ENCODE measurements around the gene C1orf50. TPM values are rescaled to one million over a fixed set of nuclear protein-coding genes. Genes with fewer than 3 reads are reported as not detected.

C1orf50 gene
- total and polyA plus RNA-seq, 7 donors: 2.2 to 6.9 (median 3.5) TPM

DNA sequence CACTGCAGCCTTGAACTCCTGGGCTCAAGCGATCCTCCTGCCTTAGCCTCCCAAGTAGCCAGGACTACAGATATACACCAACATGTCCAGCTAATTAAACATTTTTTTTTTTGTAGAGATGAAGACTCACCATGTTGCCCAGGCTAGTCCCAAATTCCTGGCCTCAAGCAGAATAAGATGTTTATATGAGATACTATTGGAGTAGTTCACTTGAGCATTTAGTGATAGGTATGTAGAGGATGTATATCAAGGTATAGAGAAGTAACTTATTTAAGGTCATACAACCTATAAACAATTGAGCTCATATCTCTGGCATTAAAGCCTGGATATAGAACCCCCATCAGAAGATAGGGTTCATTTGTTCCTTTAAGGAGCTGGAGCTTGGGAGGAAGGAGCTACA is 13.1 kb downstream of the C1orf50 start:
- TF ChIP-seq POLR2A (IDR thresholded peaks at IDR 0.05): no peak
- TF ChIP-seq, protein P1, sequence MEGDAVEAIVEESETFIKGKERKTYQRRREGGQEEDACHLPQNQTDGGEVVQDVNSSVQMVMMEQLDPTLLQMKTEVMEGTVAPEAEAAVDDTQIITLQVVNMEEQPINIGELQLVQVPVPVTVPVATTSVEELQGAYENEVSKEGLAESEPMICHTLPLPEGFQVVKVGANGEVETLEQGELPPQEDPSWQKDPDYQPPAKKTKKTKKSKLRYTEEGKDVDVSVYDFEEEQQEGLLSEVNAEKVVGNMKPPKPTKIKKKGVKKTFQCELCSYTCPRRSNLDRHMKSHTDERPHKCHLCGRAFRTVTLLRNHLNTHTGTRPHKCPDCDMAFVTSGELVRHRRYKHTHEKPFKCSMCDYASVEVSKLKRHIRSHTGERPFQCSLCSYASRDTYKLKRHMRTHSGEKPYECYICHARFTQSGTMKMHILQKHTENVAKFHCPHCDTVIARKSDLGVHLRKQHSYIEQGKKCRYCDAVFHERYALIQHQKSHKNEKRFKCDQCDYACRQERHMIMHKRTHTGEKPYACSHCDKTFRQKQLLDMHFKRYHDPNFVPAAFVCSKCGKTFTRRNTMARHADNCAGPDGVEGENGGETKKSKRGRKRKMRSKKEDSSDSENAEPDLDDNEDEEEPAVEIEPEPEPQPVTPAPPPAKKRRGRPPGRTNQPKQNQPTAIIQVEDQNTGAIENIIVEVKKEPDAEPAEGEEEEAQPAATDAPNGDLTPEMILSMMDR (IDR thresholded peaks at IDR 0.05): no peak
- TF ChIP-seq EP300 (IDR thresholded peaks at IDR 0.05): no peak
- no peak for TF ChIP-seq POLR2AphosphoS5 (IDR thresholded peaks at IDR 0.05)
- no peaks in the 10 kb centered on the region for H3K9me3 ChIP-seq
- H3K27me3 ChIP-seq: no peaks in the 10 kb centered on the region
- no peak overlapping the region for H3K27ac ChIP-seq
- DNase-seq: no peak
- peaks cover 12 to 48% (median 18%) of the 10 kb centered on the region in 4 donors for H3K36me3 ChIP-seq
- 99 to 100% methylated on average over 1 of the region's 1 CpG for WGBS, 2 donors
- intact Hi-C loops (cut with DNase I): no loop called here
- no peak overlapping the region for H3K4me3 ChIP-seq
- H3K4me1 ChIP-seq: peaks cover 0 to 5% (median 5%) of the 10 kb centered on the region in 4 donors

- Histone ChIP-seq H3K36me3 (peaks cover 0 to 21% (median 4%) of the 10 kb centered on the region in 4 donors), H3K9me3 (no peaks in the 10 kb centered on the region), H3K4me1 (peaks cover 0 to 11% (median 11%) of the 10 kb centered on the region in 4 donors), H3K4me3 (no peak overlapping the region), H3K27me3 (no peaks in the 10 kb centered on the region), H3K27ac (no peak overlapping the region)
- no peak for TF ChIP-seq POLR2A (IDR thresholded peaks at IDR 0.05)
- TF ChIP-seq POLR2AphosphoS5 (IDR thresholded peaks at IDR 0.05): no peak
- WGBS, 2 donors: 96 to 98% methylated on average over 2 of the region's 2 CpGs
- intact Hi-C loops (cut with DNase I): no loop called here
- DNase-seq: no peak
Measured at GRCh38 chr1:42783092-42783491, 16.0 kb downstream of the C1orf50 start.

DNA sequence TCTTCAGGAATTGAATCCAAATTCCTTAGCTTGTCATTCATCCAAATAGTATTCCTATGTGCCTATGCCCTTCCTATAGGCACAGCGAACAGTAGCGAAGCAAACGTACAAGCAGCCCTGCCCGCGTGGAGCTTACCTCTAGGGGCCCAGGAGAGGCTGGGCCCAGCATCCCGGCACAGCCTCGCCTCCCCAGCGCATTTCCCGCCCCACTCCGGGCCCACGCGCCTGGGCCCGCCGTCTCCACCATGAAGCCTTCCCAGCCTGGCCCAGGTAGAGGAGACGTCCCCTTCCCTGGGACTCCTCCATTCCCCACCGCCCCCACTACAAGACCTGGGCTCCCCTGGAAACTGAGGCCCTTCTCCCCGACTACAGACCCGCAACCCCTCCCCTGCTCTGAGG is 17.5 kb downstream of the C1orf50 start:
- TF ChIP-seq POLR2A (IDR thresholded peaks at IDR 0.05) (no peak), EP300 (IDR thresholded peaks at IDR 0.05) (no peak), POLR2AphosphoS5 (IDR thresholded peaks at IDR 0.05) (no peak)
- TF ChIP-seq, protein P1 (IDR thresholded peaks at IDR 0.05): no peak
- Histone ChIP-seq H3K36me3 (peaks cover 0 to 21% (median 4%) of the 10 kb centered on the region in 4 donors), H3K27me3 (no peaks in the 10 kb centered on the region), H3K9me3 (no peaks in the 10 kb centered on the region), H3K27ac (no peak overlapping the region), H3K4me1 (peaks cover 0 to 11% (median 11%) of the 10 kb centered on the region in 4 donors), H3K4me3 (peak overlapping the region in 3 of 4 donors; percentile 40 to 53 (median 50))
- 89 to 92% methylated on average over 18 of the region's 18 CpGs for whole genome bisulfite sequencing, 2 donors
- DNase-seq: no peak
- intact Hi-C loops (cut with DNase I): no loop called here

GRCh38 chr1:42784946-42785693 is 18.1 kb downstream of the C1orf50 start, which contains the start of gene TMEM269:
Gene TMEM269 (plus strand): TSS chr1:42784991. CDS start chr1:42789894, 4,903 bp downstream.
- intact Hi-C loops (cut with DNase I): no loop called here
- WGBS, 2 donors: 10 to 16% methylated on average over 54 of the region's 54 CpGs
- H3K27ac ChIP-seq: no peak within 1 kb of the TSS
- peaks cover 0 to 11% (median 11%) of the 10 kb centered on the region in 4 donors for H3K4me1 ChIP-seq
- peak within 1 kb of the TSS; percentile 39 to 53 (median 45) for H3K4me3 ChIP-seq
- no peak for TF ChIP-seq POLR2AphosphoS5 (IDR thresholded peaks at IDR 0.05)
- TF ChIP-seq POLR2A (IDR thresholded peaks at IDR 0.05): no peak
- no peak for TF ChIP-seq EP300 (IDR thresholded peaks at IDR 0.05)
- TF ChIP-seq, protein P1 (IDR thresholded peaks at IDR 0.05): no peak
- no peaks in the 10 kb centered on the region for H3K9me3 ChIP-seq
- no peaks in the 10 kb centered on the region for H3K27me3 ChIP-seq
- DNase-seq: peak; percentile 64
- H3K36me3 ChIP-seq: peaks cover 0 to 15% (median 4%) of the 10 kb centered on the region in 4 donors

DNA sequence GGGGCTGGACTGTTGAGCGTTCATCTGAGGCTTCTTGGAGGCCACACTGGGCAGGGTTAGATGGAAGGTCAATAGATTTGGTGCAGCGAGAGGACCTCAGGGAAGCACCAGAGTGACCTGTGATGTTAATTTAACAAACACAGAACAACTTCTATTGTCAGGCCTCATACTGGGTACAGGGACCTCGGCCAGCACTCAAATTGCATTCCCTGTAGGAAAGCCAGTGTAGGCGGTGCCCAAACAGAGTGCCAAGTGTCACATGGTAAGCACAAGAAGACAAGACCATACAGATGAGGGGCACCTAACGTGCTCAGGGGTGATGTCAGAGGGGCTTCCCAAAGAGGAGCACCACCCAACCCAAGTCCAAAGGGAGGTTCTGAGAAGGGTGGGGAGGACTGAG is 19.0 kb downstream of the C1orf50 start:
- intact Hi-C loops (cut with DNase I): no loop called here
- peaks cover 0 to 11% (median 11%) of the 10 kb centered on the region in 4 donors for H3K4me1 ChIP-seq
- no peak overlapping the region for H3K27ac ChIP-seq
- no peak overlapping the region for H3K4me3 ChIP-seq
- TF ChIP-seq EP300 (IDR thresholded peaks at IDR 0.05) (no peak), POLR2A (IDR thresholded peaks at IDR 0.05) (no peak), POLR2AphosphoS5 (IDR thresholded peaks at IDR 0.05) (no peak)
- TF ChIP-seq, protein P1 (IDR thresholded peaks at IDR 0.05): no peak
- H3K36me3 ChIP-seq: peaks cover 0 to 6% (median under 1%) of the 10 kb centered on the region in 4 donors
- no peaks in the 10 kb centered on the region for H3K27me3 ChIP-seq
- 88 to 95% methylated on average over 5 of the region's 5 CpGs for WGBS, 2 donors
- H3K9me3 ChIP-seq: no peaks in the 10 kb centered on the region
- no peak for DNase-seq

All from sigmoid colon (tissue), 7 donors.